Breast epithelium (tissue), 3 donors: ENCODE data around the gene SCYGR1.

Experiments used
- POLR2A ChIP-seq: fragments of 450-650 bp; IDR thresholded peaks from one replicate; pipeline ENCODE4 v1.6.1; 2016; ENCODE audit warnings: antibody characterized with exemption, mild to moderate bottlenecking, moderate library complexity
- TF ChIP-seq, protein P1 (sequence below), 3 donors: fragments of 450-650 bp; IDR thresholded peaks; one replicate each; pipeline ENCODE4 v1.5.1; 2016 to 2017; ENCODE audit warnings: antibody characterized with exemption in 3 of 3, mild to moderate bottlenecking in 3 of 3, moderate library complexity in 3 of 3

DNA sequence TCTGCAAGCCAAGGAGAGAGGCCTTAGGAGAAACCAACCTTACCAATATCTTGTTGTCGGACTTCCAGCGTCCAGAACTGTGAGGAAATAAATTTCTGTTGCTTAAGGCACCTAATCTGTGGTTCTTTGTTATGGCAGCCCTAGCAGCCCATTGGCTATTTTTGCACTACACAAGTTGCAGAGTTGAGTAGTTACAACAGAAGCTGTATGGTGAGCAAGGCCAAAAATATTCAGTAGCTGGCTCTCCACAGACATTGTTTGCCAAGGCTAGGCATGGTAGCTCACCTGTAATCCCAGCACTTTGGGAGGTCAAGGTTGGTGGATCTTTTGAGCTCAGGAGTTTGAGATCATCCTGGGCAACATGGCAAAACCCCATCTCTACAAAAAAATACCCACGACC is 27.1 kb upstream of the SCYGR1 start:
- TF ChIP-seq, protein P1, sequence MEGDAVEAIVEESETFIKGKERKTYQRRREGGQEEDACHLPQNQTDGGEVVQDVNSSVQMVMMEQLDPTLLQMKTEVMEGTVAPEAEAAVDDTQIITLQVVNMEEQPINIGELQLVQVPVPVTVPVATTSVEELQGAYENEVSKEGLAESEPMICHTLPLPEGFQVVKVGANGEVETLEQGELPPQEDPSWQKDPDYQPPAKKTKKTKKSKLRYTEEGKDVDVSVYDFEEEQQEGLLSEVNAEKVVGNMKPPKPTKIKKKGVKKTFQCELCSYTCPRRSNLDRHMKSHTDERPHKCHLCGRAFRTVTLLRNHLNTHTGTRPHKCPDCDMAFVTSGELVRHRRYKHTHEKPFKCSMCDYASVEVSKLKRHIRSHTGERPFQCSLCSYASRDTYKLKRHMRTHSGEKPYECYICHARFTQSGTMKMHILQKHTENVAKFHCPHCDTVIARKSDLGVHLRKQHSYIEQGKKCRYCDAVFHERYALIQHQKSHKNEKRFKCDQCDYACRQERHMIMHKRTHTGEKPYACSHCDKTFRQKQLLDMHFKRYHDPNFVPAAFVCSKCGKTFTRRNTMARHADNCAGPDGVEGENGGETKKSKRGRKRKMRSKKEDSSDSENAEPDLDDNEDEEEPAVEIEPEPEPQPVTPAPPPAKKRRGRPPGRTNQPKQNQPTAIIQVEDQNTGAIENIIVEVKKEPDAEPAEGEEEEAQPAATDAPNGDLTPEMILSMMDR (IDR thresholded peaks at IDR 0.05): no peak
- TF ChIP-seq POLR2A: no peak
